ENCODE measurements around the gene CCDC171. TPM values are rescaled to one million over a fixed set of nuclear protein-coding genes. Genes with fewer than 3 reads are reported as not detected.

CCDC171 gene
- total and polyA plus RNA-seq, 10 of the 15 experiments (the other 5 are each of a cell fraction or from before 2014, with no cell fraction given): 1.00 to 7.2 (median 2.8) TPM

GRCh38 chr9:15724612-15725011 lies 171.8 kb downstream of the CCDC171 start:
- in situ Hi-C loops (cut with MboI): no loop called here
- no peak overlapping the region for H3K27ac ChIP-seq (ENCODE audit: control insufficient read depth, insufficient read depth)
- H3K4me3 ChIP-seq: no peak overlapping the region
- FAIRE-seq (no peak), DNase-seq (ENCODE audit: low read depth, low spot score) (no peak), ATAC-seq (no peak)
- H3K36me3 ChIP-seq (ENCODE audit: control insufficient read depth in 2 of 2, insufficient read depth in 2 of 2, low read length in 1 of 2): no peaks in the 10 kb centered on the region
- H3K9me3 ChIP-seq (replicated peaks; ENCODE audit: control insufficient read depth, insufficient read depth, low read length): no peaks in the 10 kb centered on the region
- H3K4me2 ChIP-seq (ENCODE audit: control insufficient read depth, insufficient read depth): no peak overlapping the region
- TF ChIP-seq ZZZ3 (IDR thresholded peaks at IDR 0.05; ENCODE audit: control insufficient read depth, insufficient read length, low read depth) (no peak), RUNX3 (IDR thresholded peaks at IDR 0.05; ENCODE audit: low read length) (no peak), RB1 (IDR thresholded peaks at IDR 0.05; ENCODE audit: borderline replicate concordance) (no peak), ZNF274 (IDR thresholded peaks at IDR 0.05; ENCODE audit: insufficient read depth, insufficient read length) (no peak), SUPT20H (IDR thresholded peaks at IDR 0.05; ENCODE audit: borderline replicate concordance, control insufficient read depth, low read depth, low read length) (no peak), RBBP5 (conservative IDR thresholded peaks at IDR 0.05) (no peak), NFYA (IDR thresholded peaks at IDR 0.05; ENCODE audit: borderline replicate concordance, low read depth, low read length) (no peak), NFYB (IDR thresholded peaks at IDR 0.05; ENCODE audit: insufficient read depth, low read depth, low read length) (no peak), NFXL1 (IDR thresholded peaks at IDR 0.05; ENCODE audit: borderline replicate concordance) (no peak), HDAC2 (IDR thresholded peaks at IDR 0.05) (no peak), RELA (IDR thresholded peaks at IDR 0.05; ENCODE audit: borderline replicate concordance, partially characterized antibody) (no peak), KAT2A (conservative IDR thresholded peaks at IDR 0.05; ENCODE audit: control insufficient read depth, low read depth, low read length) (no peak), ZBED1 (IDR thresholded peaks at IDR 0.05; ENCODE audit: borderline replicate concordance) (no peak), MTA3 (IDR thresholded peaks at IDR 0.05; ENCODE audit: borderline replicate concordance, low read length) (no peak)
- BruUV-seq (replicated peaks): no TSS peak
- H3K27me3 ChIP-seq (replicated peaks in 1 of 2; ENCODE audit: control insufficient read depth in 2 of 2, insufficient read depth in 2 of 2, low read length in 1 of 2): no peaks in the 10 kb centered on the region
- ChIA-PET POLR2A (no interaction called here), CTCF (no interaction called here), SMC1A (ENCODE audit: uncharacterized antibody, unreplicated experiment) (interaction anchor here (0.7 kb wide), 1 partner anchor 10 kb away, joined by 4 read pairs; no protein-coding TSS in a partner anchor), RAD21 (ENCODE audit: unreplicated experiment) (no interaction called here)
- no peak overlapping the region for H3K9ac ChIP-seq (ENCODE audit: control insufficient read depth, insufficient read depth, low read length)
- no peaks in the 10 kb centered on the region for H3K4me1 ChIP-seq (ENCODE audit: control insufficient read depth, insufficient read depth, low read length)
- intact Hi-C loops (cut with micrococcal nuclease; ENCODE audit: unreplicated experiment): no loop called here
- H4K20me1 ChIP-seq (ENCODE audit: control insufficient read depth, insufficient read depth): no peaks in the 10 kb centered on the region
- no peaks in the 10 kb centered on the region for H3K79me2 ChIP-seq (ENCODE audit: control insufficient read depth, insufficient read depth, low read length)
- 50% methylated on average over 1 of the region's 1 CpG for WGBS (ENCODE audit: insufficient coverage, insufficient replicate concordance, low lambda C conversion rate, missing lambda C conversion rate)
- no peak overlapping the region for H2AFZ ChIP-seq (ENCODE audit: control insufficient read depth, low read depth, low read length)

All from GM12878 (cell line).